HG02678 (cell line): ENCODE measurements around the gene DCAF10.
"Not testable (repeated sequence)": the region's sequence is repeated elsewhere in the genome, so short reads cannot be mapped to it uniquely, and the experiment has no call there.

Experiments used
- ATAC-seq: cut with Tn5 transposase; IDR thresholded peaks from one replicate; pipeline ENCODE4 v1.9.1; 2021; ENCODE audit warnings: mild to moderate bottlenecking, moderate library complexity; ENCODE audit not compliant: unreplicated experiment

DCAF10 gene

GRCh38 chr9:37788332-37788731 lies 12.3 kb upstream of the DCAF10 start:
- ATAC-seq: no peak

DNA sequence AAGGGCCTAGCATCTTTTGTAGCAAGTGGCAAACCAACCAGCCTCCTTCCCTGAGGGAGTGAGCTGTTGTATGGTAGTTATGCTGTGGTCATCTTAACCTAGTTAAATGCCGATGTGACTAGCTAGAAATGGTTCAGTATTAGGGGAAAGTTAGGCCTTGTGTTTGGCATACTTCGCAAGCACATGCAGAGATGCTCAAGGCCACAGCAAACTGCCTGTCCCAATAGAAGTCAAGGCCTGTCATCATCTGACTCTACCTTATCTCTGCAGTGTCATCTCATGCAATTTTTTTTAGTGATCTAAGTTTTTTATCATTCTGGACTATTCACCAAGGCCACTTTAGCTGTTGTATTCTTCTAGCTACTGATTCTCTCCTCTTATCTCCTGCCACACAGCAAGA lies 10.5 kb upstream of the DCAF10 start:
- no peak for ATAC-seq

- no peak for ATAC-seq
Measured at GRCh38 chr9:37792122-37792521, 8.5 kb upstream of the DCAF10 start.

GRCh38 chr9:37796232-37796631 lies 4.4 kb upstream of the DCAF10 start:
- no peak for ATAC-seq

DNA sequence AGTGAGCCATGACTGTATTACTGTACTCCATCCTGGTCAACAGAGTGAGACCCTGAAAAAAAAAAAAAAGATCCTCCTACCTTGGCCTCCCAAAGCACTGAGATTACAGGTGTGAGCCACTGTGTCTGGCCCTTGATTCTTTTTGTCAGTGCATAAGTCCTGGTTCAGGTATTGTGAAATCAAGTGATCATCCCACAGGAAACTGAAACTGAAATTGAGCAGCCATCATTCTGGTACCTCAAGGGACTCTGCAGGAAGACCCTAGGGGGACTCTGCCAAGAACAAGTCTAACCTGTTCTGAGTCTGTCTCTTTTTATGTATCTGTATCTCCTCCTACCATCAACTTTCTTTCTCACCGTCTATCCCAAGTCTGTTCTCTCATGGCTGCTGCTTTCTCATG lies 1.9 kb upstream of the DCAF10 start:
- ATAC-seq: no peak

DNA sequence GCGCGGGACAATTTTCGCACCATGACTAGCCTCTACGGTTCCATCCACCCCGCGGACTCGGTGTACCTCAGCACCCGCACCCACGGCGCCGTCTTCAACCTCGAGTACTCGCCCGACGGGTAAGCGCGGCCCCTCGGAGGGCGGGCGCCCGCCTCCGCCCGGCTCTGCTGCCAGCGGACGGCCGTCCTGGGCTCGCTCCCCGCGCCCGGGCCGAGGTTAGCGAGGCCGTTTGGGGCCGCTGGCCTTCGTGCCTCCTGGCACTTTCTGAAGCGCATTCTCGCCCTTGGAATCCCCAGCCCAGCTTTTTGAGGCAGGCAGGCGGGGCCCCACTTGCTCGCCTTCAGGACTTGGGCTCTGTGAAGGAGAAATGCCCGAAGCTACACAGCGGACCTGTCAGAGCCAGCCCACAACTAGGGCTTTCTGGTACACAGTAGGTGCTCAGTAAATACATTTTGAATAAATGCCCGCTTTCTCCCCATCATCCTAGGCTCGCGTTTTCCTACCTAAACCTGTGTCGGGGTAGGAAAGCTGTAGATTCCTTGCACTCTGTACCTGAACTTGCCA lies 772 bp downstream of the DCAF10 start:
- ATAC-seq: peak; percentile 37

DNA sequence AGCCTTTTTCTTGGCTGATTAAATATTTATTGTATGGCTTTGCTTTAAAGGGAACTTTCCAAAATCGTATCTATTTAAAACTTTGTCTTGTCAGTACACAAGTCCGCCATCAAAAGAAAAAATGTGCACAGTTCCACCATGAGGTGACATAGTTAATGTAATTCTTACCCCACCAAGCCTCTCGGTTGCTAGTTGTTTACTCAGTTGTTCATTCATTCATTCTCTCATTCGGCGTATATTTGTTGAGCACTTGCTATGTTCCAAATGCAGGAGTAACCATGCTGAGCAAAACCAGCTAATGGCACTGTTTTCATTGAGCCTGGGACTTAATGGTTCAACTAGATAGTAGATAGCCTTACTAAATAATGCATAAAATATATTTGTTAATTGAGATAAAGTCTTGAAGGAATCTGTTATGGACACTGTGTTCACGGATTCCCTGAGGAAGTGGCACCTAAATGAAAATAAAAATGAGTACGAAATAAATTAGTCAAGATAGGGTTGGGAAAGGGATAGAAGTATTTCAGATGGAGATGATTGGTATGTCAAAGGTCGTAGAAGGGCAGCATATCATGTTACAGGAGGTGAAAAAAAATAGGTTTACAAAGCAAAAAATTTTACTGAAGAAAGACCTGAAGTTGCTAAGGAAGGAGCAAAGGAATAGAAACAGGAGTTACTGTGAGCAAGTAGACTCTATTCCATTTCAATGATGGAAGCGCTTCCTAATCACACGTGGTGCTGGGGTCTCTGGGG lies 1.5 kb downstream of the DCAF10 start:
- no peak for ATAC-seq

DNA sequence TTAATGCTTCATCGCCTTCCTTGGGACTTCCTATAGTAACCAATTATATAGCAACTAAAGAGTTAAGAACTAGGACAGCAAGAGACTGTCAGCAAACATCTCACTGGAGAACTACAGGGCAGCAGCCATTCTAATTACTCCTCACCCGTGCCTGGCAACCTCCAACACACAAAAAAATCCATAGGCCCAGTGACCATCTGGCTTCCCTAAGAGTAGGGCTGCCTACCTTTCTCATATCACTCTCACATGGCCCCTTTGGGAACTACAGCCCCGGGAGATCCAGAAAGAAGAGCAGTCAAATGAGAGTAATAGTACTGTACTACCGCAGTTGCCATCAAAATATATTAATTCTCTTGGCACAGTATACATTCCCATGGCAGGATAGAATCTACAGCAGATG lies 5.7 kb downstream of the DCAF10 start:
- ATAC-seq: no peak

GRCh38 chr9:37809676-37810075 lies 9.1 kb downstream of the DCAF10 start:
- not testable (repeated sequence) for ATAC-seq

DNA sequence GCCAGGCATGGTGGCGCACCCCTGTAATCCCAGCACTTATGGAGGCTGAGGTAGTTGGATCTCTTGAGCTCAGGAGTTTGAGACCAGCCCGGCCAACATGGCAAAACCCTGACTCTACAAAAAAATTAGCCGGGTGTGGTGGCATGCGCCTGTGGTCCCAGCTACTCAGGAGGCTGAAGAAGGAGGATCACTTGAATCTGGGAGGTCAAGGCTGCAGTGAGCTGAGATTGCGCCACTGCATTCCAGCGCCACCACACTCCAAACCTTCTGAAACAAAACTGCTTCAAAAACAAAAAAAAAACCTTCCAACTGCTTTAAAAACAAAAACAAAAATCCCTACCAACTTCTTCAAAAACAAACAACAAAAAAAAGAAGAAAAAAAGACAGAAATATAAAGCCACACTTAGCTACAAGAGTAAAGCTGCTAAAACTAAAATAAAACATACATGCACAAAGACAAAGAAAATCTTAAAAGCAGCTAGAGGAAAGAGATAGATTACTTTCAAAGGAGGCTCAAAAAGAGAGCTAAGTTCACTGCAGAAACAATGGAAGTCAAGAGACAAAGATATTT lies 11.4 kb downstream of the DCAF10 start:
- ATAC-seq: no peak

- ATAC-seq: no peak
Measured at GRCh38 chr9:37812773-37813379, 12.3 kb downstream of the DCAF10 start.

GRCh38 chr9:37818849-37819248 lies 18.3 kb downstream of the DCAF10 start:
- no peak for ATAC-seq

- peak; percentile 74 for ATAC-seq
Measured at GRCh38 chr9:37820142-37820541, 19.5 kb downstream of the DCAF10 start.

DNA sequence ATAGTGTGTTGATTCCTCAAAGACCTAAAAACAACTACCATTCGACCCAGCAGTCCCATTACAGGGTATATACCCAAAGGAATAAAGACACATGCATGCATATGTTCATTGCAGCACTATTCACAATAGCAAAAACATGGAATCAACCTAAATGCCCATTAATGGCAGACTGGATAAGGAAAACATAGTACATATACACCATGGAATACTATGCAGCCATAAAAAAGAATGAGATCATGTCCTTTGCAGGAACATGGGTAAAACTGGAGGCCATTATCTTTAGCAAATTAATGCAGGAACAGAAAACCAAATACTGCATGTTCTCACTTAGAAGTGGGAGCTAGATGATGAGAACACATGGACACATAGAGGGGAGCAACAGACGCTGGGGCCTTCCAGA lies 24.6 kb downstream of the DCAF10 start:
- not testable (repeated sequence) for ATAC-seq

- no peak for ATAC-seq
Measured at GRCh38 chr9:37827483-37828165, 27.0 kb downstream of the DCAF10 start.

- ATAC-seq: no peak
Measured at GRCh38 chr9:37835821-37836220, 35.2 kb downstream of the DCAF10 start.

DNA sequence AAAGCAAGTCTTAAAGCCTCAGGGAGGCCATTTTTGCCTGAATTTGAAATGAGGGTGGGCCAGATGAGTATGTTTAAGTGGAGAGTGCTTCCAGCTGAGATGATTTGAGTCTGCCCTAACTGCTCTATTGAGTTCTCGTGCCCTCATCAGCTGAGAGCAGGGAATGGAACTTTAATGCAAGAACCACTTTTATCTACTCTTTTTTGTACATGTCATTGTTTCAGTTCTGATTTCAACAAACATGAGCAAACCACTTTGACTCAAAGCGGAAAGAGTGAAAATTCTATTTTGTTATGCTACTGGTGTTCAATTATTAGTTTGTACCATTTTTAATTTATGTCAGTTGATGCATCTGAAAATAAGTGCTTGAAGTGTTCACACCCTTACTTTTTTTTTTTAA lies 35.8 kb downstream of the DCAF10 start:
- ATAC-seq: peak; percentile 83

GRCh38 chr9:37839496-37840461 lies 39.2 kb downstream of the DCAF10 start:
- ATAC-seq: no peak

- ATAC-seq: no peak
Measured at GRCh38 chr9:37840560-37841194, 40.1 kb downstream of the DCAF10 start.

- no peak for ATAC-seq
Measured at GRCh38 chr9:37852222-37852621, 51.6 kb downstream of the DCAF10 start.
